ENCODE results near the gene CELF4. TPM values are rescaled to one million over a fixed set of nuclear protein-coding genes. Genes with fewer than 3 reads are reported as not detected.

CELF4 gene
- total and polyA plus RNA-seq, 7 donors: 0.60 to 5.0 (median 1.8) TPM; not detected in 1

DNA sequence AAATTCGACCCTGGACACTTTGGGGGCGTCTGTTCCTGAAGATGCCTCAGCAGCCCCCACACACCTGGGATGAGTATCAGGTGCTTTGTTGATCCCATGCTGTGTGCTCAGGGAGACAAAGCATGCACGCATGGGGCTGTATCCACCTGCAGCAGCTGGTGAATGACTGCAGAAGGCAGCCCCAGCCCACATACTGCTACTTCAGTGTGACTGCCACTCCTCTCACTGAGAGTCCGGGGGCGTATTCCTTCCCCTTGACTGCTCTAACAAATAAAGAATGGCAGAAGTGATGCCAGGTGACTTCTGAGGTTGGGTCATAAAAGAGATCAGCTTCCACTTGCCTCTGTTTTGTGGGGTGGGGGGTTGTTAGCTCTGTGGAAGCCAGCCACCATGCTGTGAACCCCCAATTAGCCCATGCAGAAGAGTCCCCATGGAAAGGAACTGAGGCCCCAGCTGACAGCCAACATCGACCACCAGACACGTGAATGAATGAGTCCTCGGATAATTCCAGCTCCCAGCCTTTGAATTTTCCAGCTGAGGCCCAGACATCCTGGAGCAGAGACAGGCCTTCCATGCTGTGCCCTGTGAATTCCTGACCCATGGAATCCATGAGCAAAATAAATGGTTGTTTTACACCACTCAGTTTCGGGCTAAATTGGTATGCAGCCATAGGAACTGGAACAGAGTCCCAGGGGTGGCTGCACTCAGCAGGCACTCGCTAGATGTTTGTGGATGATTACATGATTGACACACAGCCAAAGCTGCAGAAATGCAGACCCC, 289.3 kb downstream of the CELF4 start:
- H3K4me3 ChIP-seq: no peak overlapping the region
- H3K36me3 ChIP-seq: no peaks in the 10 kb centered on the region
- TF ChIP-seq POLR2AphosphoS5 (IDR thresholded peaks at IDR 0.05) (no peak), POLR2A (IDR thresholded peaks at IDR 0.05) (no peak), EP300 (IDR thresholded peaks at IDR 0.05) (no peak)
- TF ChIP-seq, protein P1, sequence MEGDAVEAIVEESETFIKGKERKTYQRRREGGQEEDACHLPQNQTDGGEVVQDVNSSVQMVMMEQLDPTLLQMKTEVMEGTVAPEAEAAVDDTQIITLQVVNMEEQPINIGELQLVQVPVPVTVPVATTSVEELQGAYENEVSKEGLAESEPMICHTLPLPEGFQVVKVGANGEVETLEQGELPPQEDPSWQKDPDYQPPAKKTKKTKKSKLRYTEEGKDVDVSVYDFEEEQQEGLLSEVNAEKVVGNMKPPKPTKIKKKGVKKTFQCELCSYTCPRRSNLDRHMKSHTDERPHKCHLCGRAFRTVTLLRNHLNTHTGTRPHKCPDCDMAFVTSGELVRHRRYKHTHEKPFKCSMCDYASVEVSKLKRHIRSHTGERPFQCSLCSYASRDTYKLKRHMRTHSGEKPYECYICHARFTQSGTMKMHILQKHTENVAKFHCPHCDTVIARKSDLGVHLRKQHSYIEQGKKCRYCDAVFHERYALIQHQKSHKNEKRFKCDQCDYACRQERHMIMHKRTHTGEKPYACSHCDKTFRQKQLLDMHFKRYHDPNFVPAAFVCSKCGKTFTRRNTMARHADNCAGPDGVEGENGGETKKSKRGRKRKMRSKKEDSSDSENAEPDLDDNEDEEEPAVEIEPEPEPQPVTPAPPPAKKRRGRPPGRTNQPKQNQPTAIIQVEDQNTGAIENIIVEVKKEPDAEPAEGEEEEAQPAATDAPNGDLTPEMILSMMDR (IDR thresholded peaks at IDR 0.05): no peak
- H3K9me3 ChIP-seq: no peaks in the 10 kb centered on the region
- no peaks in the 10 kb centered on the region for H3K4me1 ChIP-seq
- no peak for DNase-seq
- peaks cover 6 to 34% (median 15%) of the 10 kb centered on the region in 3 donors for H3K27me3 ChIP-seq
- WGBS, 2 donors: 83 to 88% methylated on average over 10 of the region's 10 CpGs
- intact Hi-C loops (cut with DNase I): no loop called here
- H3K27ac ChIP-seq: no peak overlapping the region

DNA sequence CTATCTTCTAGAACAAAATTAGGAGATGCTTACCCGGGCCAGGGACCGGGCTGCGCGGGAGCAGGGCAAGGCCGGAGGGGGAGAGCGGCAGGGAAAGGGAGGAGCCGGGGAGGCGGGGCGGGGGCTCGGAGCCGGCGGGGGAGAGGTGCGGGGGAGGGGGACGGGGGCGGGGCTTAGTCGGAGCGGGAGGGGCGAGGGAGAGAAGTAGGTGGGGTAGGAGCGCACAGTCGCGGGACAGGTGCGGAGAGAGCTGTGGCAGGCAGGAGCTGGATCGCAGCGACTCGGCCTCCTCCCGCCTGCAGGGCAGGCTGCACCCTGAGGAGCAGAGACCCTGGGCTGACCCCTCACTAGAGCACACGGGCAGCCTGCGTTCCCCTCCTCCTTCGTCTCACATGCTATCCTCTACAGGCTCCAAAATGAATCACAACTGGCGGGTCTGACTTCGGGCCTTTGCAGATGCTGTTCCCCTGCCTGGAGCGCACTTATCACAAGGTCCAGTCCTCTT, 290.3 kb downstream of the CELF4 start:
- no peak for TF ChIP-seq EP300 (IDR thresholded peaks at IDR 0.05)
- no peak for TF ChIP-seq POLR2AphosphoS5 (IDR thresholded peaks at IDR 0.05)
- TF ChIP-seq, protein P1 (IDR thresholded peaks at IDR 0.05): no peak
- TF ChIP-seq POLR2A (IDR thresholded peaks at IDR 0.05): no peak
- intact Hi-C loops (cut with DNase I): no loop called here
- 17 to 25% methylated on average over 32 of the region's 32 CpGs for WGBS, 2 donors
- Histone ChIP-seq H3K36me3 (no peaks in the 10 kb centered on the region), H3K27ac (no peak overlapping the region), H3K27me3 (peaks cover 6 to 34% (median 15%) of the 10 kb centered on the region in 3 donors), H3K9me3 (no peaks in the 10 kb centered on the region), H3K4me3 (no peak overlapping the region), H3K4me1 (no peaks in the 10 kb centered on the region)
- no peak for DNase-seq

DNA sequence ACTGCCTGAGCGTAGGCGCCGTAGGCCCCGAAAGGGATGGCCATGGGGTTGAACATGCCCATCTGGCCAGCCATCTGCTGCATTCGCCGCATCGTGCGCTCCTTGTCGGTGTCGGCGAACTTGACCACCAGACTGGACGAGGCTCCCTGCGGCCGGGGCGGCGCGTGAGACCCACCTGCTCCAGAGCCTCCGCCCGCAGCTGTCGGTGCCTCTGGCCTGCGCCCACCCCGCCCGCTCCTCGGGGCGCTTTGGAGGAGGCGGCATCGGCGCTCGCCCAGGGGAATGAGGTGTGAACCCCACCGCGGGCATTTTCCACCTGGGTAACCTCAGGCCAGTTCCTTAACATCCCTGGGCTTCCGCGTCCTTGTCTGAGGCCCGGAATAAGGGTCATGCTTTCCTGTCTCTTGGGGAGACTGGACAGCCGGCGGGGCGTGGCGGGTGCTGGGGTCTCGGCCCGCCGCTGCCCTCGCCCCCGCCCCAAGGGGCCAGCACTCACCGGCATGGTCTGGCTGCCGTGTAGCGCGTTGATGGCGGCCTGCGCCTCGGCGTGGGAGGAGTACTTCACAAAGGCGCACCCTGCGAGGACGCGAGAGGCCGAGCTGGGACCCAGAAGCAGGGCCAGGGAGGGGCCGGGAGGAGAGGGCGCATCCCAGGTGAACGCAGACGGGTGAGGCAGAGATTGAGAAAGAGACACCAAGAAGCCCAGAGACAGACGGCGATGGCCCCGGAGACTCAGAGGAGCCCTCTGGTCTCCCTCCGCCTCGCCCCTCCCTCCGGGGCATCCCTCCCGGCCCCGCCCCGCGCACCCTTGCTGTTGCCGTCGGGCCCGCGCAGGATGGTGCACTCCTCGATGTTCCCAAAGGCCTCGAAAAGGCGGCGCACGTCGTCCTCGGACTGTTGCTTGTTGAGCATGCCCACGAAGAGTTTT, 291.0 kb downstream of the CELF4 start:
- H3K36me3 ChIP-seq: no peaks in the 10 kb centered on the region
- intact Hi-C loops (cut with DNase I): no loop called here
- no peak overlapping the region for H3K4me3 ChIP-seq
- no peak for DNase-seq
- TF ChIP-seq, protein P1 (IDR thresholded peaks at IDR 0.05): no peak
- TF ChIP-seq POLR2A (IDR thresholded peaks at IDR 0.05) (no peak), EP300 (IDR thresholded peaks at IDR 0.05) (no peak), POLR2AphosphoS5 (IDR thresholded peaks at IDR 0.05) (no peak)
- peaks cover 6 to 34% (median 15%) of the 10 kb centered on the region in 3 donors for H3K27me3 ChIP-seq
- H3K9me3 ChIP-seq: no peaks in the 10 kb centered on the region
- H3K27ac ChIP-seq: no peak overlapping the region
- H3K4me1 ChIP-seq: no peaks in the 10 kb centered on the region
- WGBS, 2 donors: 16 to 34% methylated on average over 82 of the region's 82 CpGs

DNA sequence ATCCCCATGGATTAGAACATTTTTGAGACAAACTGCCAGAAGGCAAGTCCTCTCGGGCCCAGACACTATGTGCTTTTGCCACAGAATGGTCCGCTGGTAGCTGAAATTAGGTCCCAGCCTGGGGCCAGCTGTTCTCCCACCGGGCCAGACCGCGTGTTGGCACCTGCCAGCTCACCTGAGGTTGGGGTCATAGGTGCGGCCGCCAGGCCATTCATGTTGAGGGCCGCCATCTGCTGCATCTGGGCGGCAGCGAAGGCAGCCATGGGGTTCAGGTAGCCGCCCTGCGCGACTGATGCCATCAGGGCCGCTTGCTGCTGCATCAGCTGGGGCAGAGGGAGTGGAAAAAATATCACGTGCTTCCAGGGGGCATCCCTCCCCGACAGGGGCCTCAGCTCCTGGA, 292.8 kb downstream of the CELF4 start:
- H3K27me3 ChIP-seq: peaks cover 6 to 34% (median 15%) of the 10 kb centered on the region in 3 donors
- DNase-seq: no peak
- WGBS, 2 donors: 85 to 89% methylated on average over 16 of the region's 16 CpGs
- TF ChIP-seq, protein P1 (IDR thresholded peaks at IDR 0.05): no peak
- TF ChIP-seq POLR2A (IDR thresholded peaks at IDR 0.05) (no peak), EP300 (IDR thresholded peaks at IDR 0.05) (no peak), POLR2AphosphoS5 (IDR thresholded peaks at IDR 0.05) (no peak)
- no peak overlapping the region for H3K4me3 ChIP-seq
- intact Hi-C loops (cut with DNase I): no loop called here
- H3K27ac ChIP-seq: no peak overlapping the region
- no peaks in the 10 kb centered on the region for H3K9me3 ChIP-seq
- H3K36me3 ChIP-seq: no peaks in the 10 kb centered on the region
- no peaks in the 10 kb centered on the region for H3K4me1 ChIP-seq
